Mesodermal cell (in vitro differentiated cells): ENCODE measurements around the gene DHRSX.

Experiments used
- H3K27ac ChIP-seq: 2 replicates; pipeline ENCODE4 v1.7.0; 2013; ENCODE audit warnings: mild to moderate bottlenecking, low read depth, low read length, moderate library complexity; ENCODE audit not compliant: severe bottlenecking
- H3K36me3 ChIP-seq: 2 replicates; pipeline ENCODE4 v1.7.1; 2013; ENCODE audit warnings: mild to moderate bottlenecking, low read length, moderate library complexity; ENCODE audit not compliant: control insufficient read depth, insufficient read depth
- H3K4me1 ChIP-seq: one replicate; pipeline ENCODE4 v1.7.1; 2013; ENCODE audit warnings: mild to moderate bottlenecking, low read length; ENCODE audit not compliant: insufficient read depth, control insufficient read depth, poor library complexity, severe bottlenecking
- H3K4me3 ChIP-seq: 2 replicates; pipeline ENCODE4 v1.7.0; 2013; ENCODE audit warnings: low read length, control low read depth, mild to moderate bottlenecking; ENCODE audit not compliant: insufficient read depth, poor library complexity, severe bottlenecking; ENCODE audit errors: extremely low read depth
- H3K9me3 ChIP-seq: 2 replicates; pipeline ENCODE4 v1.7.1; 2013; ENCODE audit warnings: mild to moderate bottlenecking, low read length, moderate library complexity; ENCODE audit not compliant: control insufficient read depth
- WGBS, 2 experiments: methylation state at CpG; one replicate each; pipeline ENCODE4 v1.1.5; 2013; ENCODE audit warnings: missing lambda C conversion rate in 2 of 2; ENCODE audit not compliant: insufficient coverage in 2 of 2; 5-methylcytosine and 5-hydroxymethylcytosine counted together

Gene DHRSX

GRCh38 chrX:2325076-2325784 lies 175.5 kb downstream of the DHRSX start:
- H3K9me3 ChIP-seq, result no peaks in the 10 kb centered on the region

GRCh38 chrX:2324151-2324550 lies 176.6 kb downstream of the DHRSX start:
- no peak overlapping the region for H3K4me3 ChIP-seq
- no peaks in the 10 kb centered on the region for H3K4me1 ChIP-seq
- no peaks in the 10 kb centered on the region for H3K9me3 ChIP-seq
- H3K27ac ChIP-seq, result no peak overlapping the region
- WGBS, 2 experiments, result 93 to 94% methylated on average over 7 to 8 of the region's 8 CpGs
- H3K36me3 ChIP-seq, result no peaks in the 10 kb centered on the region

More at GRCh38 chrX:2325076-2325784, 175.5 kb downstream of the DHRSX start:
- H3K27ac ChIP-seq, result no peak overlapping the region
- H3K4me1 ChIP-seq, result no peaks in the 10 kb centered on the region
- 96% methylated on average over 25 to 27 of the region's 27 CpGs for WGBS, 2 experiments
- H3K36me3 ChIP-seq, result no peaks in the 10 kb centered on the region
- H3K4me3 ChIP-seq, result no peak overlapping the region

GRCh38 chrX:2321411-2321810 lies 179.4 kb downstream of the DHRSX start:
- Histone ChIP-seq H3K36me3 (no peaks in the 10 kb centered on the region), H3K9me3 (no peaks in the 10 kb centered on the region), H3K4me1 (no peaks in the 10 kb centered on the region), H3K4me3 (no peak overlapping the region), H3K27ac (no peak overlapping the region)
- WGBS, 2 experiments, result 90 to 93% methylated on average over 6 to 7 of the region's 9 CpGs

GRCh38 chrX:2320580-2321327 lies 180.0 kb downstream of the DHRSX start:
- no peaks in the 10 kb centered on the region for H3K4me1 ChIP-seq
- no peaks in the 10 kb centered on the region for H3K9me3 ChIP-seq
- no peaks in the 10 kb centered on the region for H3K36me3 ChIP-seq
- no peak overlapping the region for H3K4me3 ChIP-seq
- WGBS, 2 experiments, result 91% methylated on average over 17 to 18 of the region's 20 CpGs
- H3K27ac ChIP-seq, result no peak overlapping the region

GRCh38 chrX:2320089-2320488 lies 180.7 kb downstream of the DHRSX start:
- Histone ChIP-seq H3K4me3 (no peak overlapping the region), H3K9me3 (no peaks in the 10 kb centered on the region), H3K4me1 (no peaks in the 10 kb centered on the region), H3K36me3 (no peaks in the 10 kb centered on the region), H3K27ac (no peak overlapping the region)
- 92 to 97% methylated on average over 3 to 4 of the region's 7 CpGs for WGBS, 2 experiments

- H3K27ac ChIP-seq, result no peak overlapping the region
- H3K4me1 ChIP-seq, result no peaks in the 10 kb centered on the region
- no peaks in the 10 kb centered on the region for H3K36me3 ChIP-seq
- 96 to 97% methylated on average over 8 to 10 of the region's 10 CpGs for WGBS, 2 experiments
- no peaks in the 10 kb centered on the region for H3K9me3 ChIP-seq
- no peak overlapping the region for H3K4me3 ChIP-seq
Measured at GRCh38 chrX:2318371-2318770, 182.4 kb downstream of the DHRSX start.

GRCh38 chrX:2317527-2318055 lies 183.2 kb downstream of the DHRSX start:
- H3K4me3 ChIP-seq, result no peak overlapping the region

GRCh38 chrX:2316534-2316933 lies 184.2 kb downstream of the DHRSX start:
- no peaks in the 10 kb centered on the region for H3K36me3 ChIP-seq
- H3K4me3 ChIP-seq, result no peak overlapping the region
- H3K4me1 ChIP-seq, result no peaks in the 10 kb centered on the region
- WGBS, 2 experiments, result 96 to 100% methylated on average over 3 to 4 of the region's 4 CpGs
- no peak overlapping the region for H3K27ac ChIP-seq
- no peaks in the 10 kb centered on the region for H3K9me3 ChIP-seq

More at GRCh38 chrX:2317527-2318055, 183.2 kb downstream of the DHRSX start:
- Histone ChIP-seq H3K9me3 (no peaks in the 10 kb centered on the region), H3K27ac (no peak overlapping the region), H3K36me3 (no peaks in the 10 kb centered on the region), H3K4me1 (no peaks in the 10 kb centered on the region)
- 93 to 95% methylated on average over 4 to 6 of the region's 8 CpGs for WGBS, 2 experiments

- H3K9me3 ChIP-seq, result no peaks in the 10 kb centered on the region
- no peak overlapping the region for H3K27ac ChIP-seq
- H3K36me3 ChIP-seq, result no peaks in the 10 kb centered on the region
- H3K4me3 ChIP-seq, result no peak overlapping the region
- WGBS, 2 experiments, result 50 to 100% methylated on average over 1 to 2 of the region's 5 CpGs
- H3K4me1 ChIP-seq, result no peaks in the 10 kb centered on the region
Measured at GRCh38 chrX:2315434-2315833, 185.3 kb downstream of the DHRSX start.

GRCh38 chrX:2314831-2315365 lies 185.9 kb downstream of the DHRSX start:
- H3K4me1 ChIP-seq, result no peaks in the 10 kb centered on the region
- H3K4me3 ChIP-seq, result no peak overlapping the region
- no peaks in the 10 kb centered on the region for H3K9me3 ChIP-seq
- WGBS, 2 experiments, result 87 to 90% methylated on average over 14 of the region's 14 CpGs
- H3K27ac ChIP-seq, result no peak overlapping the region
- no peaks in the 10 kb centered on the region for H3K36me3 ChIP-seq
